HG02981 (cell line): ENCODE results near the gene RASGRP3.

Experiments
- ATAC-seq: cut with Tn5 transposase; IDR thresholded peaks from one replicate; pipeline ENCODE4 v1.9.1; 2021; ENCODE audit warnings: mild to moderate bottlenecking, moderate library complexity; ENCODE audit not compliant: unreplicated experiment

Gene RASGRP3

GRCh38 chr2:33573657-33574056 is 97.2 kb downstream of the RASGRP3 start:
- no peak for ATAC-seq

GRCh38 chr2:33577084-33577483 is 100.6 kb downstream of the RASGRP3 start:
- ATAC-seq = no peak

GRCh38 chr2:33577668-33578067 is 101.2 kb downstream of the RASGRP3 start:
- no peak for ATAC-seq

GRCh38 chr2:33579227-33579626 is 102.8 kb downstream of the RASGRP3 start:
- no peak for ATAC-seq

GRCh38 chr2:33581872-33582271 is 105.4 kb downstream of the RASGRP3 start:
- no peak for ATAC-seq

- ATAC-seq = peak; percentile 70
Observed at GRCh38 chr2:33583194-33583938, 106.9 kb downstream of the RASGRP3 start.

GRCh38 chr2:33586766-33587165 is 110.3 kb downstream of the RASGRP3 start:
- no peak for ATAC-seq

- no peak for ATAC-seq
Observed at GRCh38 chr2:33588232-33588631, 111.8 kb downstream of the RASGRP3 start.

- no peak for ATAC-seq
Observed at GRCh38 chr2:33589444-33589843, 113.0 kb downstream of the RASGRP3 start.

- no peak for ATAC-seq
Observed at GRCh38 chr2:33595385-33595784, 118.9 kb downstream of the RASGRP3 start.

- ATAC-seq = no peak
Observed at GRCh38 chr2:33597026-33597425, 120.6 kb downstream of the RASGRP3 start.

- peak; percentile 60 for ATAC-seq
Observed at GRCh38 chr2:33598561-33599174, 122.2 kb downstream of the RASGRP3 start.

- ATAC-seq = peak; percentile 89
Observed at GRCh38 chr2:33599175-33599942, 122.9 kb downstream of the RASGRP3 start, which contains the start of gene FAM98A. Gene FAM98A, minus strand, starts transcription at chr2:33599299. Its CDS starts 78 bp downstream, at chr2:33599221.

- ATAC-seq = no peak
Observed at GRCh38 chr2:33599943-33600192, 123.4 kb downstream of the RASGRP3 start.

- ATAC-seq = no peak
Observed at GRCh38 chr2:33602201-33602830, 125.9 kb downstream of the RASGRP3 start.

- ATAC-seq = no peak
Observed at GRCh38 chr2:33603416-33603815, 127.0 kb downstream of the RASGRP3 start.

GRCh38 chr2:33605056-33605455 is 128.6 kb downstream of the RASGRP3 start:
- ATAC-seq = no peak

GRCh38 chr2:33606100-33606499 is 129.7 kb downstream of the RASGRP3 start:
- ATAC-seq = no peak

GRCh38 chr2:33606622-33607021 is 130.2 kb downstream of the RASGRP3 start:
- ATAC-seq = no peak

GRCh38 chr2:33607251-33607721 is 130.8 kb downstream of the RASGRP3 start:
- ATAC-seq = no peak

- ATAC-seq = no peak
Observed at GRCh38 chr2:33607905-33608304, 131.5 kb downstream of the RASGRP3 start.
